Measurements from ENCODE around the gene ZNF275. TPM values are rescaled to one million over a fixed set of nuclear protein-coding genes. Genes with fewer than 3 reads are reported as not detected.

The ZNF275 gene
- total and polyA plus RNA-seq, 10 of the 15 experiments (the other 5 are each of a cell fraction or from before 2014, with no cell fraction given) = 1.3 to 17.4 (median 6.2) TPM

- TF ChIP-seq NFYB (IDR thresholded peaks at IDR 0.05; ENCODE audit: insufficient read depth, low read depth, low read length) (no peak), SREBF2 (IDR thresholded peaks at IDR 0.05; ENCODE audit: low read length) (no peak), ETV6 (conservative IDR thresholded peaks at IDR 0.05 in 1 of 2, IDR thresholded peaks at IDR 0.05 in 1 of 2; ENCODE audit: borderline replicate concordance in 1 of 2, low read depth in 1 of 2) (no peak), E2F4 (IDR thresholded peaks at IDR 0.05; ENCODE audit: low read depth, low read length) (no peak), ZBED1 (IDR thresholded peaks at IDR 0.05; ENCODE audit: borderline replicate concordance) (no peak), PML (IDR thresholded peaks at IDR 0.05; ENCODE audit: low read length) (no peak), ZBTB33 (IDR thresholded peaks at IDR 0.05) (no peak), MAX (IDR thresholded peaks at IDR 0.05; ENCODE audit: low read depth, low read length) (no peak), BCLAF1 (IDR thresholded peaks at IDR 0.05) (no peak)
- no TSS peak for BruUV-seq (replicated peaks)
- intact Hi-C loops (cut with micrococcal nuclease; ENCODE audit: unreplicated experiment) = no loop called here
- H3K4me2 ChIP-seq (ENCODE audit: control insufficient read depth, insufficient read depth) = no peak overlapping the region
- in situ Hi-C loops (cut with MboI) = no loop called here
- ATAC-seq (no peak), FAIRE-seq (no peak), DNase-seq (ENCODE audit: low read depth, low spot score) (no peak)
- no peaks in the 10 kb centered on the region for H3K27me3 ChIP-seq (replicated peaks in 1 of 2; ENCODE audit: control insufficient read depth in 2 of 2, insufficient read depth in 2 of 2, low read length in 1 of 2)
- POLR2A ChIA-PET = no interaction called here
- peaks cover 5 to 10% of the 10 kb centered on the region in 2 experiments; a peak in 3 of 4 replicates for H3K36me3 ChIP-seq (ENCODE audit: control insufficient read depth in 2 of 2, insufficient read depth in 2 of 2, low read length in 1 of 2)
- CTCF ChIA-PET = no interaction called here
- H3K27ac ChIP-seq (ENCODE audit: control insufficient read depth, insufficient read depth) = no peak overlapping the region
- no peaks in the 10 kb centered on the region; the same call in 2 of the 3 replicates for H3K9me3 ChIP-seq (replicated peaks; ENCODE audit: control insufficient read depth, insufficient read depth, low read length)
- SMC1A ChIA-PET (ENCODE audit: uncharacterized antibody, unreplicated experiment) = no interaction called here
- WGBS (ENCODE audit: insufficient coverage, insufficient replicate concordance, low lambda C conversion rate, missing lambda C conversion rate) = 41% methylated on average over 8 of the region's 8 CpGs
- no peaks in the 10 kb centered on the region for H3K79me2 ChIP-seq (ENCODE audit: control insufficient read depth, insufficient read depth, low read length)
- no peaks in the 10 kb centered on the region for H3K4me1 ChIP-seq (ENCODE audit: control insufficient read depth, insufficient read depth, low read length)
- RAD21 ChIA-PET (ENCODE audit: unreplicated experiment) = no interaction called here
- no peak overlapping the region for H3K4me3 ChIP-seq
- no peak overlapping the region for H2AFZ ChIP-seq (ENCODE audit: control insufficient read depth, low read depth, low read length)
- H3K9ac ChIP-seq (ENCODE audit: control insufficient read depth, insufficient read depth, low read length) = no peak overlapping the region
- no peaks in the 10 kb centered on the region for H4K20me1 ChIP-seq (ENCODE audit: control insufficient read depth, insufficient read depth)
These were observed 14.5 kb downstream of the ZNF275 start for GRCh38 chrX:153348421-153348820.
